Renal cortical epithelial cell (primary cell): ENCODE results near the gene GABRG3. TPM values are rescaled to one million over a fixed set of nuclear protein-coding genes. Genes with fewer than 3 reads are reported as not detected.
"Not testable (repeated sequence)": the region's sequence is repeated elsewhere in the genome, so short reads cannot be mapped to it uniquely, and the experiment has no call there.

Source experiments
- DNase-seq: peaks from one replicate; pipeline ENCODE4 v3.0.0-alpha.2; 2011; ENCODE audit warnings: low read depth
- total RNA-seq: library from RNA; depleted of rRNA; stranded (reverse); fragments of >200 nt; gene quantifications from 2 replicates; pipeline ENCODE4 v1.2.3, GENCODE V29; 2014

GABRG3 gene
- total RNA-seq, 1 donor from 2014 or later, result not detected

DNA sequence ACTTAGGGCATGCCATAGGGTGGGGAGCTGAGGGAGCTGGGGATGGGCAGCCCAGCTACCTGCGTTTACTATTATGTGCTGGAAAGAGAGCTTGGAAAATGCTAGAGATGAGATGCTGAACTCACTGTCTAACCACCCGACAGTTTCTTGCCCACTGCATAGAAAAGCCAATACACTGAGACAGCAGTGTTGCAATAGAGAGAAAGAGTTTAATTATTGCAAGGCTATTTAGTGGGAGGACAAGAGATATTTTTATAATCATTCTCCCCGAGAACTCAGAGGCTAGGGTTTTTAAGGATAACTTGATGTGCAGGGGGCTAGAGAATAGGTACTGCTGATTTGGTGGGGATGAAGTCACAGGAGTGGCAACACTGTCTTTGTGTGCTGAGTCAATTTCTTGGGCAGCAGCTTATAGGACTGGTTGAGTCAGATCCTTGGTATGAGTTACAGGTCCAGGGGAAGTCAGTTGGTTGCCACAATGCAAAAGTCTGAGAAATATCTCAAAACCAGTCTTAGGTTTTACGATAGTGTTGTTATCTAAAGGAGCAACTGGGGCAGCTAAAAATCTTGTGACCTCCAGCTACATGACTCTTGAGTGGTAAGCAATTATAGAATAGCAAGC, 205.9 kb downstream of the GABRG3 start:
- DNase-seq, result no peak

DNA sequence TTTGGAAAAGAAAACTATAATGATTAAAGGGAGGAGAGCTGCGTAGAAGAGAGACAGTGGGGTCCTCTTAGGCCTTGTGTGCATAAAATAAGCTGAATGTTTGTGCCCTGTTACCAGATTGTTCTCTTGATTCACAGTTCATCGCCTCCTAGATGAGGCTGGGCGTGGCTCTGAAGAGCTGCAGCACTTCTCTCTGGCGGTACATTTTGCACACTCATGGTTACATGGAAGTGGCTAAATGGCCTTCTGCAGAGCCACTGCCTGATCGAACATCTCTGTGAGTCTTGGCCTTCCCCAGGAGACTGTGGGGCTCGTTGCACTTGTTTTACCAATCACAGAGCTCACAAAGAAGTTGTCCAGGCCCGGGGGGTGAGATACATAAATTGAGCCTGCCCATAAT, 208.8 kb downstream of the GABRG3 start:
- no peak for DNase-seq

DNA sequence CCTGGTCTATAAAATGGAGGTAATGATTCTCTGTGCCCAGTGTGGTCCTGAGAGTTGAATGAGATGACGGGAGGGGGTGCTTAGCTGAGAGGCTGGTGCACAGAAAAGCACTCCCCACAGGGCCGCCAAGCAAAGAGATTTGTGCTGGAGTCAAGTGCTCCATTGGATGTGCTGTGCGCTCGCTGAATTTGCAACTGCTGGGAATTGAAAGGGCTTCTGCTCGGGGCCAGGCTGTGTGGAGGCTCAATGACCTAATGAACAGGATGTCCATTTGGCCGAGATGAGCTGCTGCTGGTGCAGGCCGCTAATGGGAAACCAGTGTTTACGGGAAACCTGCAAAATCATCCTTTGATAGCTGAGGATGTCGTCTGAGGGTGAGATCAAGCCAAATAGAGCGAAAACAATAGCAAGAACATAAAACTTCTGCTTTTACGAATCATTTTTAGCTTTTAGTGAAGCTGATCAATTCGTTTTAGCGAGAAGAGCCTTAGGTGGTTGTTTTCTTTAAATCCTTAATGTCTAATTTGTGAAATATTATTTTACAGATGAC, 211.7 kb downstream of the GABRG3 start:
- no peak for DNase-seq

DNA sequence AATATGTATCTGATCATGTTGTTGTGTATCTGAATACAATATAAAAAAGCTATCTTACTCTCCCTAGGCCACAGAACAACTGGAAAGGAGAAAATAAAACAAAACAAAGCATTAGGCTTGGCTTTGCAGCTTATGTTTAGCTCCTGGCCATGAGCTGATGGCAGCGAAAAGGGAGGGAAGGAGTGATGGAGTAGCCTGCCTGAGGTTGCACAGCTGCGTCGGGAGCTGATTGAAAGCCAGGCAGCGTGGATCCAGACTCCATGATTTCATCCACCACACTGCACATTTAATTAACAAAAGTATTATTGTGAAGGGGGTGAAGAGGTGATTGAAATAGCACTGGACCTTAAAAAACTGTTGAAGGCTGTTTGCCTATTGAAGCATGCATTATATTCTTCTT, 212.2 kb downstream of the GABRG3 start:
- DNase-seq, result no peak

DNA sequence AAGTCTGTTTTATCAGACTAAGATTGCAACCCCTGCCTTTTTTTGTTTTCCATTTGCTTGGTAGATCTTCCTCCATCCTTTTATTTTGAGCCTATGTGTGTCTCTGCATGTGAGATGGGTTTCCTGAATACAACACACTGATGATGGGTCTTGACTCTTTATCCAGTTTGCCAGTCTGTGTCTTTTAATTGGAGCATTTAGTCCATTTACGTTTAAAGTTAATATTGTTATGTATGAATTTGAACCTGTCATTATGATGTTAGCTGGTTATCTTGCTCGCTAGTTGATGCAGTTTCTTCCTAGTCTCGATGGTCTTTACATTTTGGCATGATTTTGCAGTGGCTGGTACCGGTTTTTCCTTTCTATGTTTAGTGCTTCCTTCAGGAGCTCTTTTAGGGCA, 220.5 kb downstream of the GABRG3 start:
- not testable (repeated sequence) for DNase-seq

DNA sequence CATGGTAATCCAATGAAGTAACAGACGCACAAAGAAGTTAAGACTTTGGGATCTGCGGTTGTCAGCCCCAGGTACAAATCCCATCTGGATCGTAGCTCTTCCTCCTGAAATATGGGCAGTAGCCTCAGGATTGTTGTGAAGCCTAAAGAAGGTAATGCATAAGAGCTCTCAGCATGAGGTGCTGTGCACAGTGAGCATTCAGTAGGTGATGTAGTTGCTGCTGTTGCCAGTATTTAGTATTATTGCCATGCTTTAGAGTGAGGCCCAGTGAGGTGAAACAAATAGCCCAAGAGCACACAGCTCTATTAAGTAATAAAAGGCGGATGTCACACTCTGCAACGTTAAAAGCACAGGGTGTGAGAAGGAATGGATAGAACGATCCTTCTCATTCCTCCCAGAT, 225.7 kb downstream of the GABRG3 start:
- DNase-seq, result no peak

DNA sequence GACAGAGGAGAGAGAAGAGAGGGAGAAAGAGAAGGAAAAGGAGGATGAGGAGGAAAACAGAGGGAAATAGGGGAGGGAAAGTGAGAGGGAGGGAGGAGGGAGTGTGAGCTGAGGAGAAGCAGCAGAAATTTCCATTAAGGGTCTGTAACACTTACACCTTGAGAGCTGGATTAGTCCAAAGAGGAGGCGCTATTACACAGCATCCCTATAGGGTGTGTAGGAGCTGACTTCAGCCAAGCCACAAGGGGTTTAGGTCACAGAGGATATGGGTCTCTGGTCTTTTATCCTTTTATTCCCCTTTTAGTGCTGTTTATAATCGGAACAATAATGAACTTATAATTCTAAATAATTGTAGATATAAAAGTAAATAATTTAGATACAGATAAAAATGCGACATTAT, 230.4 kb downstream of the GABRG3 start:
- no peak for DNase-seq

DNA sequence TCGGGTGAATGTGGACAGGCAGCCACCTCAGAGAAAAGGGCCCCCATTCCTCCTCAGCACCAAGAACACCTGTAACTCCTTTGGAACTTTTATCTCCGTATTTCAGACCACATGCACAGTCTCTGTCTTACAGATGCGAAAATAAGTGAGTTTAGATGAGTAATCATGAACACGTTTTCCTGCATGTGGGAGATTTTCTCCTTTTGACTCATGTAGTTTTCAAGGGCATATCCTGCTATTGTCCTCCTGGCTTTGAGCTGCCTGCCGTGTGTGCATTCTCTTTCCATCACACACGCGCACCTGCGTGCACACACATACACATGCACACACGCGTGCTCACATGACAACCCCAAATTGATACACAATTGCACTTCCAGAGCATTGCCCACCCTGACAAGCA, 239.2 kb downstream of the GABRG3 start:
- DNase-seq, result no peak

DNA sequence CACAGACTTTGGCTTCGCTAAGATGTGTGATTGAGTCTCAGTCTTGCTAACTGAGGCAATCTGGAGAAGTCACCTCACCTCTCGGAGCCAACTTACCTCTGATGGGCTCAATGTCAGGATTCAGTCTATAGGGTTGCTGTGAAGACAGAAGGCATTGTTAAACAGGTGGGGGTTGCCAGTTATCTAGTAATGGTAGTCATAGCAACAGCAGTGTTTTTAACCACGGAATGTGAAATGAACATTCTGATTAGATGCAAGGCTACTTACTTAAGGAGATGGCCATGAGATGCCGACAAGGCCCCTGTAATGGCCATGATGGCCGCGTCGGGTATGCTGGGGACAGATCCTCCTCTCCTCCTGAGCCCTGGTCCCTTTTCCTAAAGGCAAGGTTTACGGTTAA, 243.1 kb downstream of the GABRG3 start:
- no peak for DNase-seq

DNA sequence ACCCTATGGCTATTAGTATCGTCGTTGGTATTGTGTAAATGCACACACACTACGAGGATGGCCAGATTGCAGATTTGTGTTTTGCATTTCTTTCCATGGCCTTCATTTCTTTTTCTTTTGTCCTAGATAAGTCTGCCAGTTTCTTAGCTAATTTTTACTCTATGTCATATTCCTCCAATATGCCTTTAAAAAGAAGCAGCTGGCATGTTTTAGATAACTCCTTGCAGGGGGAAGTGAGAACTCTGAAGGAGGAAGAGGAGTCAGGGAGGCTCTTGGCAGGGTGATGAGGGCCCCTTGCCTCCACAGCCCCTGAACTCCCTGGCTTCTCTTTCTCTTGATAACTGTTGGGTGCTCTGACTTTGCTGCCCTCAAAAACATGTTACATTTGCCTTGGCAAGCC, 244.0 kb downstream of the GABRG3 start:
- DNase-seq, result no peak

DNA sequence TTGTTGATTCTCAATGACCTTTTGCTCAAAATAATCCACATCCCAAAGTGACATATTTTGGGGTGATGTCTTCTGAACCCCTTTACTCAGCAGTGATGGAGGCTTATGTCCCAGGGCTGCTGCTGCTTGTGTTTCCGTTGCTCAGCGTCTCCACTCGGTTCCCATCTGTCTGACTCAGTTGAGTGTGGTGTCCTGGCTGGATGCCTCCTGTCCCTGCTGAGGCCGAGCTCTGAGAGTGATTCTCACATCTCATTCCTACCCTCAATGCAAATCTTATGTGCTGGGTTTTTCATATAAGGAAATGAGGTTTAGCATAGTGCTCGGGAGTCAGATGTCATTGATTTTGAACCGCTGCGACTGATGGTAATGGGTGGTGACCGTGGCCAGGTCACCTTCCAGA, 247.4 kb downstream of the GABRG3 start:
- DNase-seq, result no peak

DNA sequence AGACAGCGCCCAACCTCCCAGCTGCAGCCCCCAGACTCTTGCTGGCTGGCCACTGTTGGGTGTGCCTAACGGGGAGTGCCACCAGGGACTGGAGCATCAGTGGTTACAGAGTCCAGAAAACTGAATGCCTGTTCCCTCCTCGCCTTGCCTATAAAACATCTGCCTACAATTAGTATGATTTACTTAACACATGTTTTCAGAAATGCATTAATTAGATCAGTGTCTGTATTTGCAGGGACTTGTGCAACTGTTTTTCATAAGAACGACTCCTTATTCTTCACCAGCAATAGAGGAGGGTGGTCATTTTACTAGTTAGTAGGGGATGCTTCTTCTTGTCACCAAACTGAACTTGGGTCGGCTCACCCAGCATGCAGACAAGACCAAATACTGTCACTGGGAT, 248.7 kb downstream of the GABRG3 start:
- DNase-seq, result no peak

DNA sequence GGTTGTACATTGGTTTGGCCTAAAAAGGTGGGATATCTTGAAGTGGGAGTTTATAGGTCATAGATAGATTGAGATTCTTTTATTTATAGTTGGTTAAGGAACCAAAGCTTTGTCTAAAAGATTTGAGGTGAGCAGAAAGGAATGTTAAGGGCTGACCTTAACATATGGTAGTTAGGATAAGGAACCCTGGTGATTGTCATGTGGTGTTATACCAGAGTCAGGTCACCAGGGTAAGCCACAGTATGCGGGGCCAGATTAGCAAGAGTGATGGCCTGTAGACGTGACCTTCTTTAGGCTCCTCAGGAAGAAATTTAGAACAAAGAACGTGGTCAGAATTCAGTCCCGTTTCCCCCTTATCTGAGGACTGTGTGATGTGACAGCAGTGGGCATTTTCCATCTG, 249.2 kb downstream of the GABRG3 start:
- DNase-seq, result no peak

DNA sequence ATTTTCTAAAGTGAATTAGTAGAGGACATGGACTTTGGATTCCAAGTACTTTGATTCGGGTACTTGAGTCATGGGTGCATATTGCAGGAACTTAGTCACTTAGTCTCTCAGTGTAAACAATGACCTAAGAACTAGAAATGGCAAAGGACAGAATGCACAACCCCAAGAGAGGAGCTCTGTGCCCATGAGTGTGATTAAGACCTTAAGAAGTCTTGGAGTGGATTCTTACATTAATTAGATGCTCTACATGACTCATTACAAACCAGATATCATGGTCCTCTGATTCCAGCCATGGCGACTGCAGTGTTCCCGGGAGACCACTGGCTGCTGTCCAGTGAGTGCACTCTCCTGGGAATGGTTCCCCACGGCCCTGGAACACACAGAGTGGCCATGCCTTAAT, 251.5 kb downstream of the GABRG3 start:
- peak; percentile 93 for DNase-seq

DNA sequence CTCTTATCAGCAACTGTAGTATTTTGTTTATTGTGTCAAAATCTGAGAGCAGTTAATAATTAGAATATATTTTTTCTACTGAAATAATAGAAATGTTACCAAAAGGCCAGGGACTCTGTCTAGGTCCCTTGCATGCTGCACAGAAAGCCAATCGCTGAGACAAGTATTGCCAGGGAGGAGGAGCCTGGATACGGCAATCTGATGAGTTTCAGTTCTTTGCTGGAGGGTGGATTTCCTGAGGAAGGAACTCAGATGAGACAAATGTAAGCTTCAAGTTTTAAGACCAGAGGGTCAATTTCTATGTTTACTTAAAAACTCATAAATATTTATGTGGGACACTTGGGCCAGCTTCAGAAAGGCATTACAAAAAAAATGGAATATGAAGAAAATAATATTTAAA, 252.2 kb downstream of the GABRG3 start:
- DNase-seq, result no peak

DNA sequence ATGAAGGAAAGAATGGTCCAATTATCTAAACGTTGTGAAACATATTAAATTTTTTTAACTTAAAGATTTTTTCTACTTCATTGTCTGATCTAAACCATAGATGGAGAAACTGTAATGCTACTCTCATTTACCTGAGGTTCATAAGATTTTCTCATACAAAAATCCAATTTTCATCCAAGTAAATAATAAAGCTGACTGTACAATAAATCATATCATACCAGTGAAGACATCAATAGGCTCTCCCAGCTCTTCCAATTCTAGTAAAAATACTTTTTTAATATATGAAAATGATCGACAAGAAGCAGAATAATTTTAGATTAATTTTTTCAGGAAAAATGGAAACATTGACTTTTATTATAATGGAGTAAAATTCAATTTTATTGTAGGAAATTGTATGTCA, 260.8 kb downstream of the GABRG3 start:
- DNase-seq, result no peak

DNA sequence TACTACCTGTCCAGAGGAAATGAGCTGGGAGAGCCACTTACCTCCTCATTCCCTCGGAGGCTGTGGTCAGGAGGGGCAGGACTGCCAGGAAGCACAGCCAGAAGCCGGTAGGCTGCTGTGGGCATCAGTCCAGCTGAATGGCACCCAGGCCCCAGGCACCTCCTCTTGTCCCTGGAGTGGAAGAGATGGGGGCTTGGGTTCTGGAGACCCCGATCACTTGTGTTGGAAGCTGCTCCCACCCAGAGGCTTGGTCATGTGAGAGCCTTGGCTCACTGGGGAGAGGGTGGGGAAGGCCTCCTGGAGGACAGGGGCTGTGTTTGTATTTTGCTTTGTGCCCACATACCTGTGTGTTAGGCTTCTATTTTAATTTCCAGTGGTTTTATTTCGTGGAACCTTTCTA, 261.9 kb downstream of the GABRG3 start:
- no peak for DNase-seq

DNA sequence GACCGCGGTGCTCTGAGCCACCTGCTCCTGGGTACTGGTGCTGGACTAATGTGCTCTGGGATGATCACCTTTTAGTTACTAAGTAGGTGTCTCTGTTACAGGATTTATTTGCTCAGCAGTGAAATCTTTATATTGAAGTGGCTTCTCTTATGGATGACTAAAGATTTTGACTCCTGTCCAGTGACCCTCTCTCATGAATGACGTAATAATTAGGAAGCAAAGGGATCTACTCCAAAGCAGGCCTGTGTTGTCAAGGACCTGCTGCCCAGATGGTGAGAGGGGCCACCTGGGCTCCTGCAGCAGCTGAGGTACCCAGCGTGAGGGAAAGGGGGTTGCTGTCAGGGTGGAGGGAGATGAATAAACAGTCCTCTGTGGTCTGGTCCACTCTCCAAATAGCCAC, 263.6 kb downstream of the GABRG3 start:
- no peak for DNase-seq

DNA sequence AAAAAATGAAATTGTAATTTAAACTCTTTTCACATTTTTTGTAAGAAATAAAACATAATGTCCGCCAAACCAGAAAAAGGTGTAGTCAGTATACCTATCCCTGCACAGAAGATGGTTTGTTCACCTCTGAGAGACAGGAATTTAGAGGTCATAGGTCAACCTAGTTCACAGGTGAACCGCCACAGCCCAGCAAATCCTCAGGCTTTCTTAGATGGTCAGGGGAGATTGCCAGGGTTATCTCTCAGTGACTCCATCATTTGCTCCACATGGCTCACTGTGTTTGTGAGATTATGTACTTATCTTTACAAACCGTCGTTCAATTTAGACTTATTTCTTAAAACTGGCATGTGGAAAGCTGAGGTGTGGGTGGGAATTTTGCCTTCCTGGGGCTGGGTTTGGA, 264.2 kb downstream of the GABRG3 start:
- no peak for DNase-seq

DNA sequence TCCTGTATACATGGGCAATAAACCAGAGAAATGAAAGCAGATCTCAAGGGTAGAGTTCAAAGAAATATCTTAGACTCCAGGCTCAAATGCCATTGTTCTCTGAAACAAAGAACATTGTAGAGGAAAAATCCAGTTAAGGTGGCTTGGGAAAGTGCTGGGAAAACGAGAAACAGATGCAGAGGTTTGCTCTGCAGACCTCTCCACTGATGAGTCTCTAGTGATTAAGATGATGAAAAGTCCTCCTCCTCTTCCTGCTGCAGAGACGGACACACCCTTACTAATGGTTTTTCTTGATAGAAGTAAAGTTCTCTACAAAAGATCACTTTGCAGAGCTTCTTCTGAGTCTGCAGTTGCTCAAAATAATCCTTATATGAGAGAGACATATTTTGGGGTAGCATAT, 264.7 kb downstream of the GABRG3 start:
- DNase-seq, result no peak

DNA sequence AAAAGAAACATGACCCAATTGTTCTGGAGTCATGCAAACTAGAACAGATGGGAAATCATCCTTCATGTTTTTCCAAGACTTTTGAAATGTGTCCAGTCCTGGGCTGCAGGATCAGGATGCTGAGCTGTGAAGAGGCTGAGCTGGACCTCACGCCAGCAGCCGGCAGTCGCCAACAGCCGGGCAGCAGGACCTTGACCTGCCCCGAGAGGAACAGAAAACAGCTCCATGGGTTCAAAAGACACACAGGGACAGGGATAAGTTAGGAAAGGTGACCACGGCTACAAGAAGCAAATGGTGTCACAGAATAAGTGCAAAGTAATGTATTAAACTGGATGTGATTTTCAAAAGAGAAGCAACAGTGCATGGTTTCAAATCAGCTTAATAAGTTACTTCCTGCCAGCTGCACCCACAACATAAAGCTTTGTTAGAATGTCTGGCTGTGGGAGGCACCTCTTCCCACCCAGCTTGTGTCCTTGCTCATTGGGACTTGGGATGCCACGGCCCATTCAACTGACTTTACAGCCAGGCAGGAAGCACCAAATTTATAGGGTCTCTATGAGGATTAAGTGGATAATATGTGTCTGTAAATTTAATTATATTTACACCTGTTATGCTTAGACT, 266.4 kb downstream of the GABRG3 start:
- DNase-seq, result no peak

DNA sequence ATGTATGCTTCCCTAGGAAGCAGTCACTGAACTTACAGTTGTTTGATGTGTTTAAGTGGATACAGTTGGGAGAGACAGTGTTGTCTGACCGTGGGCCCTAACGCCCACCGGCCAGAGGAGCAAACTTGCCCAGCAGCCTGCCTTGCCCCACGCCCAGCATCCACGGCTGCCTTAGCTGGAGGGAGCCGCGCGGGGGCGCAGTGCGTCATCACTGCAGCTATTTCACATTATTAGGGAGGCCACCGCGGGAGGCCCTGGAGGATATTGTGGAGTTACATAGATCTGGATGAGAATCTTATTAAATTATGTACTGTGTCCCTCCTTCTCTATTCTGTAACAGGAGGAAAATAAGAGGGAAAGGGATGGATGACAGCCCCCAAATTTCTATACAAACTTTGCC, 267.2 kb downstream of the GABRG3 start:
- DNase-seq, result no peak

DNA sequence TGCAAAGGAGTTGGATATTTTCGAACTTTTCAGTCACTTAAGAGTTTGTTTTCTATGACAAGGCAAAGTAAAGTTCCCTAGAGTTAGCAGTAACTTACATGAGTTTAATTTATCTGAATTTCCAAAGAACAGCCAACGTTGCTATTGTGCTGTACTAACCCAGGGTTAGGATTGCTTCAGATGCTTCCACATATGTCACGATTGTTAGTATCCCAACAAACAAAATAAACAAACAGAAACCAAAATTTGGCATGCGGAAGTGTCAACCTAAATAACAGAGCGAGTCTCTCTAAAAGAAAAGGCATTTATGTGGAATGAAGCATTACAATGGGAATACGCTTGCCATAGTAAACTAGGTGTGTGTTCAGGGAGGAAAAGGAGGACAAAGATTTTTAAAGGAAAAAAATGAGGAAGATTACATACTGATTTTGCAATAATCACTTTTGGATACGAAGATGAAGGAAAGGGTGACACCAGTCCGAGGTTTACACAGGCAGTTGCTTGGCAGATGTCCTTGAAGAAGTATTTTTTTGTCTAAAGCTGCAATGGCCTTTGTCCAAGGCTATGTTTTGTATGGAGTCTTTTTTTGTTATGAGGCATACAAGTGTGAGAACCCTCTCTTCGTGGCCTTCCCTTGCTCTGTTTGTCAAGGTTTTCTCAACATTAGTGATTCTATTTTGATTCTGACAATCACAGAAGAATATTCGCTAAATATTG, 267.9 kb downstream of the GABRG3 start:
- DNase-seq, result no peak
